Measurements from ENCODE around the gene IFNA8. TPM values are rescaled to one million over a fixed set of nuclear protein-coding genes. Genes with fewer than 3 reads are reported as not detected.
A peak's percentile ranks its signal among the peaks of the same experiment; 100 is the strongest.
"Not testable (repeated sequence)": the region's sequence is repeated elsewhere in the genome, so short reads cannot be mapped to it uniquely, and the experiment has no call there.

The IFNA8 gene
- total RNA-seq: not detected
- long read RNA-seq, donor 1: 0 reads
- long read RNA-seq, donor 2: 0 reads

DNA sequence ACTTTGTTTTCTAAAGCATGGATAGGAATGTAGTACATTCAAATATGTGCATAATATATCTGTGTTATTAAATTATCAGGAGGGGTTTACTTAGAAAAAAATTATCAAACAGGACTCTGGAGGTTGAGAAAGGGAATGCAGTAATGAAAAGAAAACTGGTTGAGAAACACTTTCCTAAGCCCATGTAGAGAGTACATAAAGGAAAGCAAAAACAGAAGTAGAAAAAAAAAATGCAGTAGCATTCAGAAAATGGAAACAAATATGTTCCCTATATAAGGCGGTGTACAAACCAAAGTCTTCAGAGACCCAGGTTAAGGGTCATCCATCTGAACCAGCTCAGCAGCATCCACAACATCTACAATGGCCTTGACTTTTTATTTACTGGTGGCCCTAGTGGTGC lies at the start of gene IFNA8:
Gene IFNA8 (plus strand): TSS at position 301 of the 400 bp plus-strand sequence. CDS start 60 bp downstream, at position 361.
- Histone ChIP-seq H3K9me3 (no peaks in the 10 kb centered on the region), H3K4me1 (ENCODE audit: low read depth) (peaks cover 1% of the 10 kb centered on the region), H3K36me3 (ENCODE audit: low read depth) (no peaks in the 10 kb centered on the region), H3K4me3 (no peak within 1 kb of the TSS)
- DNase-seq (no peak), ATAC-seq (no peak)
- TF ChIP-seq, protein P1, sequence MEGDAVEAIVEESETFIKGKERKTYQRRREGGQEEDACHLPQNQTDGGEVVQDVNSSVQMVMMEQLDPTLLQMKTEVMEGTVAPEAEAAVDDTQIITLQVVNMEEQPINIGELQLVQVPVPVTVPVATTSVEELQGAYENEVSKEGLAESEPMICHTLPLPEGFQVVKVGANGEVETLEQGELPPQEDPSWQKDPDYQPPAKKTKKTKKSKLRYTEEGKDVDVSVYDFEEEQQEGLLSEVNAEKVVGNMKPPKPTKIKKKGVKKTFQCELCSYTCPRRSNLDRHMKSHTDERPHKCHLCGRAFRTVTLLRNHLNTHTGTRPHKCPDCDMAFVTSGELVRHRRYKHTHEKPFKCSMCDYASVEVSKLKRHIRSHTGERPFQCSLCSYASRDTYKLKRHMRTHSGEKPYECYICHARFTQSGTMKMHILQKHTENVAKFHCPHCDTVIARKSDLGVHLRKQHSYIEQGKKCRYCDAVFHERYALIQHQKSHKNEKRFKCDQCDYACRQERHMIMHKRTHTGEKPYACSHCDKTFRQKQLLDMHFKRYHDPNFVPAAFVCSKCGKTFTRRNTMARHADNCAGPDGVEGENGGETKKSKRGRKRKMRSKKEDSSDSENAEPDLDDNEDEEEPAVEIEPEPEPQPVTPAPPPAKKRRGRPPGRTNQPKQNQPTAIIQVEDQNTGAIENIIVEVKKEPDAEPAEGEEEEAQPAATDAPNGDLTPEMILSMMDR (IDR thresholded peaks at IDR 0.05): no peak
- intact Hi-C loops (cut with DNase I, micrococcal nuclease): no loop called here

DNA sequence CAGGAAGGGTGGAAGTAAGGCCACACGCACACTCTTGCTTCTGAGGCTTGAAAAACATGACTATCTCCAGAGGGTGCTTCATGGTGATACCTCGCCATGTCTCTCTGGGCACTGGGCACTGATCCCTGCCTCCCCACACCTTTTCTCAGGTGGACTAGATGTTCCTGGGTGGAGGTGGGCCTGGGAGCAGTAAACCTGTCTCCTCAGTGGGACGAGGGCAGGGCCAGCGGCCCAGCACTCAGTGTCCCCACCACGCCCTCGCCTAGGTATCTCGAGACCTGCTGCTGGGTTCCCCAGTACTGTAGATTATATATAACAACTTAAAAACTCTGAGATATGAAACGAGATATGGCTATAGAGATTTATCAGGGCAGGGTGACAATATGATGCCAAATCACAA lies 46.6 kb upstream of the IFNA8 start:
- TF ChIP-seq, protein P1 (IDR thresholded peaks at IDR 0.05): no peak
- intact Hi-C loops (cut with DNase I, micrococcal nuclease): no loop called here
- DNase-seq (no peak), ATAC-seq (no peak)
- H3K4me1 ChIP-seq (ENCODE audit: low read depth): no peaks in the 10 kb centered on the region
- H3K36me3 ChIP-seq (ENCODE audit: low read depth): no peaks in the 10 kb centered on the region
- H3K9me3 ChIP-seq: no peaks in the 10 kb centered on the region
- no peak overlapping the region for H3K4me3 ChIP-seq

DNA sequence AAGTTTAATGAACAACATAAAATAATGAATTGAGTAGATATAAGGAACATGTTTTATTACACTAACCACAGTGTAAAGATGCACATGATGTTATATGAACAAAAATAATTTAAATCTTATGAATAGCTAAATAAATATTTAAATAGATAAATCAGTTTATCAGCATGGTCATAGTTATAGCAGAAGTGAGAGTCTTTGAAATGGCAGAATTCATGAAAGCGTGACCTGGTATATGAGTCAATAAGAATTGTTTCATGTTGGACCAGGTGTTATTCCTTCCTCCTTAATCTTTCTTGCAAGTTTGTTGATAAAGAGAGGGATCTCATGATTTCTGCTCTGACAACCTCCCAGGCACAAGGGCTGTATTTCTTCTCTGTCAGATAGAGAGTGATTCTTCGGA lies 41.7 kb upstream of the IFNA8 start:
- H3K4me3 ChIP-seq; H3K36me3 ChIP-seq (ENCODE audit: low read depth); H3K9me3 ChIP-seq; intact Hi-C loops (cut with DNase I, micrococcal nuclease); H3K4me1 ChIP-seq (ENCODE audit: low read depth); ATAC-seq; DNase-seq: not testable (repeated sequence)

DNA sequence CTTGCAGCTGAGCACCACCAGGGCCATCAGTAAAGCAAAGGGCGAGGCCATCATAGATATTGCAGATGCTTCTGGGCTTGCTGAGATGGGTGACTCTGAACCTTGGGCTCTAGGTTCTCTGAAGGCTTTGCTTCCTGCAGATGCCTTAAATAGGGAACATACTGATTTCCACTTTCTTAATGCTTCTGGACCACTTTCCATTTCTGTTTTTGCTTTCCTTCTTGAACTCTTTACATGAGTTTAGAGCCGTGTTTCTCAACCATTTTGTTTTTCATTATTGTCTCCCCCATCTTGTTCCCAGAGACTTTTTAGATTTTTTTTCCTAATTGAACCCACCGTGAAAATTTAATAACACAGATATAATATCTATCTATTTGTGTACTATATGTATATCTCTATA lies 41.0 kb upstream of the IFNA8 start, which contains the start of gene IFNA13:
Gene IFNA13 (minus strand): TSS at position 101 of the 400 bp plus-strand sequence. CDS start 47 bp downstream, at position 54.
- Histone ChIP-seq H3K4me3 (no peak within 1 kb of the TSS), H3K36me3 (ENCODE audit: low read depth) (no peaks in the 10 kb centered on the region), H3K9me3 (no peaks in the 10 kb centered on the region), H3K4me1 (ENCODE audit: low read depth) (no peaks in the 10 kb centered on the region)
- no peak for DNase-seq
- ATAC-seq: no peak
- TF ChIP-seq, protein P1 (IDR thresholded peaks at IDR 0.05): no peak
- intact Hi-C loops (cut with DNase I, micrococcal nuclease): no loop called here

DNA sequence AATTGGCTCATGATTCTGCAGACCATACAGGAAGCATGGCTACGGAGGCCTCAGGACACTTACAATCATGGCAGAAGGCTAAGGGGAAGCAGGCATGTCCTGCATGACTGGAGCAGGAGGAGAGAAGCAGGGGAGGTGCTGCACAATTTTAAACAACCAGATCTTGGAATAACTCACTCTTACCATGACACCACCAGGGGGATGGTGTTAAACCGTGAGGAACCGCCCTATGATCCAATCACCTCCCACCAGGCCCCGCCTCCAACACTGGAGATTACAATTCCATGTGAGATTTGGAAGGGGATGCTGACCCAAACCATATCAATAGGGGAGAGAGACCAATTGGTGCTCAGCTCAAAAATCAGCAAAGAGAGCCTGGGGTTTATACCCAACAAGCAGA lies 37.5 kb upstream of the IFNA8 start:
- H3K4me1 ChIP-seq (ENCODE audit: low read depth); DNase-seq; ATAC-seq; H3K36me3 ChIP-seq (ENCODE audit: low read depth); intact Hi-C loops (cut with DNase I, micrococcal nuclease); H3K9me3 ChIP-seq; H3K4me3 ChIP-seq: not testable (repeated sequence)

DNA sequence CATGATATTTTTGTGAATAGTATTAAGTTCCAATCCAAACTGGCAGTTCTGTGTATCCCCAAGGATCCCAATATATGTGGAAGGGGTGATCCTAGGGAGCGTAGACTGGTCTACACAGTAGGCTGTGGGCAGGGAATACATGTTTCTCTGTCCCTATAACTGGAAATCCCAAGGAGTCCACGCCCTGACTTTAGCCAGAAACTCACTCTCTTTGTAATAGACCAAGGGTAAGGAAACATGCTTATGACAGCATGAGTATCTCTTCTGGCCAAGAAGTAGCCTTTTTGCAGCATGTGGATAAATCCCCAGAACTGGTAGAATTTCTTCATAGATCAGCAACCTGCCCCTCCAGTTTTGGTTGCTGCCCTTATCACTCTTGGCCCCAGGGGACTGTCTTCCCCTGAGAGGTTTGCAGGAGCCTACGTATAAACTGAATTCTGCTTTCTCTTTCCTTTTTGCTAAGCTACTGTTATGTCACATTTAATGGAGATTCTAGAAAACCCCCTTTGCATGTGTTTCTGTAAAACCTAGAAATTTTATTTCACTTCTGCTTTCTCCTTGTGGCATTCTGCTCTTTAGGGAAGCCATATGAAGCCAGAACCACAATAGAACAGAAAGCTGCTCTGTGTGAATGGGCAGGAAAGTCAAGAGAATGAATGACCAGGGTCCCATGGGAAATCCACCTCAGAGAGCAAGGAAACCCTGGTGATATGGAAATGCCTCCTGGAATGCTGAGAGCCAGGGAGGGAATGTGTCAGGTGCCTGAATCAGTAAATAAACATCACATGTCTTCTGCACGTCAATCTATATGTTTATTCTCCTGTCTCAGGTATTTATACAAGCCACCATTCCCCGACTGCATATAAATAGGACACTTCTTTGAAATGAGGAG lies 27.2 kb upstream of the IFNA8 start:
- Histone ChIP-seq H3K9me3 (no peaks in the 10 kb centered on the region), H3K4me1 (ENCODE audit: low read depth) (no peaks in the 10 kb centered on the region), H3K4me3 (no peak overlapping the region), H3K36me3 (ENCODE audit: low read depth) (no peaks in the 10 kb centered on the region)
- DNase-seq: no peak
- intact Hi-C loops (cut with DNase I, micrococcal nuclease): no loop called here
- peak; percentile 65 for ATAC-seq
- TF ChIP-seq, protein P1 (IDR thresholded peaks at IDR 0.05): no peak

Measured in mucosa of descending colon (tissue), 3 donors.